ENCODE data around the gene PTP4A2.
A peak's percentile ranks its signal among the peaks of the same experiment; 100 is the strongest.
"Not testable (repeated sequence)": the region's sequence is repeated elsewhere in the genome, so short reads cannot be mapped to it uniquely, and the experiment has no call there.

The PTP4A2 gene

GRCh38 chr1:31951276-31951675 lies 13.1 kb upstream of the PTP4A2 start:
- no peak for DNase-seq (ENCODE audit: extremely low read depth in 1 of 2, low read depth in 1 of 2)

DNA sequence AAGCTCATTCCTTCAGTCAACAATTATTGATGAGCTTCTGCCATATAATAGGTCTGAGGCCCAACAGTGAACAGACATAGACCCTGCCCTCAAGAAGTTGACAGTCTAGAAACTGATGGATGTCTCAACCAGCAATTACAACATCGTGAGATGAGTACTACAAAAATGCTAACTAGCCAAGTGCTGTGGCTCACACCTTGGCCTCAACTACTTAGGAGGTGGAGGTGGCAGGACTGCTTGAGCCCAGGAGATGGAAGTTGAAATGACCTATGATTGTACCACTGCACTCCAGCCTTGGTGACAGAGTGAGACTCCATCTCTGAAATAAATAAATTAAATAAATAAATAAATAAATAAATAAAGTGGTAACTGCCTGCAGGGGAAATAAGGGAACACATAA lies 11.7 kb upstream of the PTP4A2 start:
- no peak for DNase-seq (ENCODE audit: extremely low read depth in 1 of 2, low read depth in 1 of 2)

DNA sequence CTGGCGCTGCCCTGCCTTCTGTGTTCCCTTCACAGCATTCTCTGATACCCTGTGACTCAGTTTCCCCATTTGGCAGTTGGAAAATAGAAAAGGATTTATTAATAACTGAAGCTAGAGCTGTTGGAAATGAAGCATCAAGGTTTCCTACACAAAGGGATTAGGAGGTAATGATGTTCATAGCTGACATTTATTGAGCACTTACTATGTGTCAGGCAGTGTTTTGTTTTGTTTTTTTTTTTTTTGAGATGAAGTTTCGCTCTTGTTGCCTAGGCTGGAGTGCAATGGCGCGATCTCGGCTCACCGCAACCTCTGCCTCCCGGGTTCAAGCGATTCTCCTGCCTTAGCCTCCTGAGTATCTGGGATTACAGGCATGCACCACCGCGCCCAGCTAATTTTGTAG lies 7.5 kb upstream of the PTP4A2 start:
- not testable (repeated sequence) for DNase-seq (ENCODE audit: extremely low read depth in 1 of 2, low read depth in 1 of 2)

- DNase-seq (ENCODE audit: extremely low read depth in 1 of 2, low read depth in 1 of 2): peak; percentile 63 to 77
Measured at GRCh38 chr1:31944205-31945089, 6.3 kb upstream of the PTP4A2 start.

DNA sequence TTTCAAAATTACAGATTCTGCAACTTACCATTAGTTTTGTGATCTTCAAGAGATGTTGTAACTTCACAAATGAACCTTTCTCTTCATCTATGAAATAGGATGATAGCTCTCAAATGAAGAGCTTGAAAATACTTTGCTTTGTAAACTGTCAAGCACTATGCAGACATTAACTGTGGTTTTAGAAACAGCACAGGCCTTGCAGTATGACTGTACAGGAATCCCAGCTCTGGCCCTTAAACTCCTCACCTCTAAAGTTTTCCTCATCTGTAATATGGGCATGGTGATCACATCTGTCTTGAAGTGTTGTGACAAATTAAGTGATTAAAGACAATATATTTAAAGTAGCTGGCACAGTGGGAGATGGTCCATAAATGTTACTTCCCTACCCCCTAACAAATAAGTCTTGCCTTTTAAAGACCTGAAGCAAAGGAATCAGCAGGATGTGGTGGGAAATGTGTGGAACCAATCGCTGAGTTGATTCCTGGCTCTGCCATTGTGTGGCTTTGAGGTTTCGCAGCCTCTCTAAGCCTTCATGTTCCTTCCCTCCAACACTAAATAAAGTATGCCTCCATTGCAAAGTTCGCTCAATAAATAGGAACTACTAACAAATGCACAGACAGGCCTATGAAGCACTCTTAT lies 5.5 kb upstream of the PTP4A2 start:
- DNase-seq (ENCODE audit: extremely low read depth in 1 of 2, low read depth in 1 of 2): no peak

DNA sequence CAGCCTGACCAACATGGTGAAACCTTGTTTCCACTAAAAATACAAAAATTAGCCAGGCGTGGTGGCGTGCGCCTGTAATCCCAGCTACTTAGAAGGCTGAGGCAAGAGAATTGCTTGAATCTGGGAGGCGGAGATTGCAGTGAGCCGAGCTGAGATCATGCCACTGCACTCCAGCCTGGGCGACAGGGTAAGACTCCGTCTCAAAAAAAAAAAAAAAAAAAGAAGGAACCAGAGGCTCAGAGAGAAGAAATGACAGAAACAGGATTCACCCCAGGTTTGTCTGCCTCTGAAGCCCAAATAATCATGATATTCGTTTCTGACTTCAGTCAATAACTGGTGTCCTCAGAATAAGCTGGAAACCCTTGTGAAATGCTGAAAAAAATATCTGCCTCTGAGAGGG lies 3.9 kb upstream of the PTP4A2 start:
- DNase-seq (ENCODE audit: extremely low read depth in 1 of 2, low read depth in 1 of 2): not testable (repeated sequence)

DNA sequence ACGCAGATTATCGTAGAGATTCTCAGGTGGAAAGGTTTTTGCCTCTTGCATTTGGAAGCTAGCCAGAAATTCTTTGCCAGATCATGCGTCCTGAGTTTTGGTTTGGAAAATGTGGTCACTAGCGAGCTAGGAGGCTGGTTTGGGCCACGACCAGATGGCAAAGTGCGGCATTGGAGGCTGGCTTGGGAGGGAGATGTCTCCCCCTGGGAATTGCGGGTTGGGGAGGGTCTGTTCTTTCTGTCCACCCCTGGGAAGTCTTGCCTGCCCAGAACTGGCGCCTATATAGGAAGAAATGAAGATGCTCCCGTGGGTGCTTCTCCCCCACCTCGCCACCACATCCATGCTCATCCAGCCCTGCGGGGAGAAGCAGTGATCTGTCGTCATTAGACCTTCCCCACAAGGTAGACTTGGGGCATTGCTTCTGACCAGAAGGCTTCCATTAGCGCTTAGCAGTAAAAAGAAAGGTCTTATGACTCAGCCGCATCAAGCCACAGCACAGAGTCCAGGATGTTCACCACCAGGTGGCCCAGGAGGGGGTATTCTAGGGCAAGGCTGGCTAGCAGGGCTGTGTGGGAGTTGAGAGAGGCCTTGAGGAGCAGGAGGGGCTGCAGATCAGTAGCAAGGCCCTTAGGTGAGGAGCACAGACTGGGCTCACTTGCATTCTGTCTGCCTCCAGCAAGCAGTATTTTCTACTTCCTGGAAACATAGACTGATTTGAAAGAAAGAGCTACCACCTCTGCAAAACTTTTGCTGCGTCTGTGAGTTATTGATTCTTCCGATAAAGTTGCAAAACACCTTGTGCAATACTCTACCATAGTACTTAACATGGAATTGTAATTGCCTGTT lies 1.5 kb upstream of the PTP4A2 start:
- DNase-seq (ENCODE audit: extremely low read depth in 1 of 2, low read depth in 1 of 2): peak; percentile 76 to 86

DNA sequence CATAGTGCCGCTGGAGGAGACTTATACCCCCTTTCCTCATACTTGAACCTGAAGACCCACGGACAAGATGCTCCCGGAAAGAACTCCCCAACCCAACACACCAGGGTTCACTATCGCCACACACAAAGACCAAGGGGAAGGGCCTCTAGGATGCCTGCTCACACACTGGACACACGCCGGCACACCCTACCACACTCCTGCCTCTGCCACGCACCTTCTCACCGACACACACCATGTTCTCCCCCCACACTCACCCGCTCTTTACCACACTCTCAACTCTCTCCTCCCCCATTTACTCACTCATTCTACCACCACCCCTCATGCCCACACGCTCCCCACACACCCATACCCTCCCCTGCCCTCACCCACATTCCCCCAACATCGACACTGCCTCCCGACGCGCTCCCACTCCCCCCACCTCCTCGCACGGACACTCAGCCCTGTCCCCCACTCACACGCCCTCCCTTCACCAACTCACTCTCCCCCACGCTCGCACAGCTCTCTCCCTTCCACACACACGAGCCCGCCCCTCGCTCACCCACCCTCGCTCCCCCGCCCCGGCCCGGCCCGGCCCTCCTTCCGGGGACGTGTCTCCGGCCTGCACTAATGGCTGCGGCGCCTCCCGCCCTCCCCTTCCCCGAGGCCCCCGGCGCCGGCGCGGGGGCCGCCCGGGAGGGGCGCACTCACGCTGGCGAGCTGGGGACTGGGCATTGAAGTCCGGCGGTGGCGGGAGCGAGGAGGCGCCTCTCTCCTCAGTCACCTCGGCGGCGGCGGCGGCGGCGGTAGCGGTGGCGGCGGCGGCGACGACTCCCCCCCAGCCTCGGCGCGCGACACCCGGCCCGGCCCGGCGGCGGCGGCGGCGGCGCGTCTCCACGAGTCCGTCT lies 626 bp downstream of the PTP4A2 start:
- peak; percentile 58 to 63 for DNase-seq (ENCODE audit: extremely low read depth in 1 of 2, low read depth in 1 of 2)

GRCh38 chr1:31936981-31937299 lies 1.2 kb downstream of the PTP4A2 start:
- no peak for DNase-seq (ENCODE audit: extremely low read depth in 1 of 2, low read depth in 1 of 2)

DNA sequence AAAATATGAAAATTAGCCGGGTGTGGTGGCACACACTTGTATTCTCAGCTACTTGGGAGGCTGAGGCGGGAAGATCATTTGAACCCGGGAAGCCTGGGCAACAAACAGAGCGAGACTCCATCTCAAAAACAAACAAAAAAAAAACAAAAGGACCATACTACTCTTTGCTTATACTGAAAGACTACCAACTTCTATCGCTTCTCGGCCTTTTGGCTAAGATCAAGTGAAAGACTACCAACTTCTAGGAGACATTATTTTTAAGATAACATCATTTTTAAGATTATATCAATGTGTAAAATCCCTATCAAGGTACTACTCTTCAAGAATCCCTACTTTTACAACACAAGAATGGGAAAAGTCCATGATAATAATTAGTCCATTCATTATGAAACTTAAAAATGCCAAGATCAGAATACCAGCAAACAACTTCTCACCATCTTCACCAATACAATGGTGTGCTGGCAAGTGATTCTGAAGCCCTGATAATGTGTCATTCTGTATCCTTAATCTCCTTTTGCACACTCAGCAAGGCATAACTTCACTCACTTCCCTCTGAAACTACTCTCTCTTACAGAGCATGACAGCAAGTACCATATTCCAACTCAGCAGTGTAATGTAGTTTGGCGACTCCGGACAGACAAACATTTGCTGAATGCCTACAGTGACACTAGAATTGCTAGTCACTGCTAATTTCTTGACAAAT lies 1.7 kb downstream of the PTP4A2 start:
- DNase-seq (ENCODE audit: extremely low read depth in 1 of 2, low read depth in 1 of 2): no peak

GRCh38 chr1:31934706-31935629 lies 3.2 kb downstream of the PTP4A2 start:
- DNase-seq (ENCODE audit: extremely low read depth in 1 of 2, low read depth in 1 of 2): no peak

GRCh38 chr1:31932491-31933316 lies 5.5 kb downstream of the PTP4A2 start:
- DNase-seq (ENCODE audit: extremely low read depth in 1 of 2, low read depth in 1 of 2): no peak

GRCh38 chr1:31931593-31932225 lies 6.5 kb downstream of the PTP4A2 start:
- no peak for DNase-seq (ENCODE audit: extremely low read depth in 1 of 2, low read depth in 1 of 2)

- DNase-seq (ENCODE audit: extremely low read depth in 1 of 2, low read depth in 1 of 2): no peak
Measured at GRCh38 chr1:31930836-31931592, 7.2 kb downstream of the PTP4A2 start.

DNA sequence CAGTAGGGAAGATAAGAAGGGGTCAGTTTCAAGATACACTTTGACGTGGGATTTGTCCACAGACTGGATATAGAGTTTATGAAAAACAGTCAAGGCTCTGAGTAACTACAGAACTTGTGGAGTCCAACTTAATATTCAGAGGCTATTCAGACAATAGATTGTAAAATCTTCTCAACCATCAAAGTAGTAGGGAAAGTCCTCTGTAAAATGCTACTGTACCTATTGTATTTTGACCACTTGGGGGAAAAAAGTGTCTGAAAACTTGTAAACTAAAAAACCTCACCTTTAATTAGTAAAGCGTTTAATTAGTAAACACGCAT lies 10.5 kb downstream of the PTP4A2 start:
- no peak for DNase-seq (ENCODE audit: extremely low read depth in 1 of 2, low read depth in 1 of 2)

DNA sequence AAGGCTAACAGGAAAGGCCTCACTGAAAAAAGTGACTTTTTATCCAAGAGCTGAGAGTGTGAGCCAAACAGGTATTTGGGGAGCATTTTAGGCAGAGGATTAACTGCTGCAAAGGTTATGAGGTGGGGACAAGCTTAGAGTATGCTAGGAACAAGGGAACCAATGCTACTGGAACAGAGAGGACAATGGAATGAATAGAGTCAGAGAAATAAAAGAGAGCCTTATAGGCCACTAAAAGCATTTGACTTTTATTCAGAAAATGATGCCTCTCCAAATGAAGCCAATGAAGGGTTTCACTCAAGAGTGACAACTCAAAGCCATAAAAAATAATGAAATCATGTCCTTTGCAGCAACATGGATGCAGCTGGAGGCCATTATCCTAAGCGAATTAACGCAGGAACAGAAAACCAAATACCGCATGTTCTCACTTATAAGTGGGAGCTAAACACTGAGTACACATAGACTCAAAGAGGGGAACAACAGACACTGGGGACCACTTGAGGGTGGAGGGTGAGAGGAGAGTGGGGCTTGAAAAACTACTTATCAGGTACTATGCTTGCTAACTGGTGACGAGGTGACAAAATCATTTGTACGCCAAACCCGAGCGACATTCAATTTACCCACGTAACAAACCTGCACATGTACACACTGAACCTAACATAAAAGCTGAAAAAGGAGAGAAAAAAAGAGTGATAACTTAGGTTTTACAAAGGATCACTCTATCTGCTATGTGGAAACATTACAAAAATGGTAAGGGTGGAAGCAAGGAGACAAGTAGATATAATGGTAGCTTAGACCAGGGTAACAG lies 11.1 kb downstream of the PTP4A2 start:
- DNase-seq (ENCODE audit: extremely low read depth in 1 of 2, low read depth in 1 of 2): no peak
